NCI-H1694 (cell line): ENCODE measurements around the gene PRKAG1.

Experiments used
- DNase-seq: peaks from one replicate; lab custom pipeline; 2025; lab: John Stamatoyannopoulos, UW

PRKAG1 gene

DNA sequence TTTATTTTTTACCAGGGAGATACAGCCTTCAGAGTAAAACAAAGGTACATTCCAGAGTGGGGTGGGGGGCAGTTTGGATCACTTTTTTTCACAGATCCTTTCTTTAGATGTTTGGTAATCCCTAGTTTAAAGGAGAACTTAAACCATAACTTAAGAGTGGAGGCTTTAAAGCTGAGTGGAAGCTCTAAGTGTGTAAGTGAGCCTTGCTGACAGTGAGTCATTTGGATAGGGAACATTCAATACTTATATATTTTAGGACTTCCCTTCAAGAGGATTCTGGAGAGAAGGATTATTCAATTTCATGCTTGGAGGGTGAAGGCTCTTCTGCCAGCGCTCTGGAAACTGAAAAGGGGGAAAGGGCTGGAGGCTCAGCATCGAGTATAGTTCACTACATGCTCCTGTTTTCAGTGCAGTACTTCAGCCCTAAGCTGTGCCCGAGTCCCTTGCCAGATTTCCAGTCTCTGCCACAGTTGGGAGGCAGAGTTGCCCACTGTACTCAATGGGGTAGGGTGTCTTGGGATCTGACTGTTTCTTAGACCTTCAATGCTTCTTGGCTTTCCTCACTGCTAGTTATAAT, 8.4 kb downstream of the PRKAG1 start:
- no peak for DNase-seq

DNA sequence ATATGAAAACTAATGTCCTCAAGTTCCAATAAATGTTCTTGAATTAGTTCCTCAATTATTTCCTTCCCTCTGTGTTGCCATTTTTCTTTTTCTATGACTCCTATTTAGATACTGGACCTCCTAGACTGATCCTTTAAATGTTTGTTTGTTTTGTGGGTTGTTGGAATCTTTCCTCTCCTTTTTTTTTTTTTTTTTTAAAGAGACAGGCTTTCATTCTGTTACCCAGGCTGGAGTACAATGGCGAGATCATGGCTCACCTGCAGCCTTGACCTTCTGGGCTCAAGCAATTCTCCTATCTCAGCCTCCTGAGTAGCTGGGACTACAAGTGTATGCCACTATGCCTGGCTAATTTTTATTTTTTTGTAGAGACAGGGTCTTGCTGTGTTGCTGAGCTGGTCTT, 9.6 kb downstream of the PRKAG1 start:
- DNase-seq: no peak

DNA sequence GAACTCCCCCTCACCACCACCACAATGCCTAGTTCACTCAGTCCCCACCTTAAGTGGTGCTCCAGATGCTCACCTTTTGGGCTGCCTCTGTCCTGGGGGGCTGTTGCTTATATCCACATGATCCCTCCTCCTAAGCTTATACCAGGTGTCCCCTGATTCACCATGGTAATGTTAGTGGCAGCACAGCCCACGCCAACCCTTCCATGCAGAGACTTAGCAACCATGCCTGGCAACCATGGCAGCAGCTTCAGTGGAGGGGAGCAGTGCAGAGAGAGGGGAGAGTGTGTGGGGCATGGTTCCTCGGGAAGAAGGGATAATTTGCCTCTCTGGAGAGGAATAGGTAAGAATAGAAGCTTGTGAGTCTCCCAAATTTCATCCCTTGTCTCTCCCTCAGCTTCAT, 18.2 kb downstream of the PRKAG1 start:
- no peak for DNase-seq

DNA sequence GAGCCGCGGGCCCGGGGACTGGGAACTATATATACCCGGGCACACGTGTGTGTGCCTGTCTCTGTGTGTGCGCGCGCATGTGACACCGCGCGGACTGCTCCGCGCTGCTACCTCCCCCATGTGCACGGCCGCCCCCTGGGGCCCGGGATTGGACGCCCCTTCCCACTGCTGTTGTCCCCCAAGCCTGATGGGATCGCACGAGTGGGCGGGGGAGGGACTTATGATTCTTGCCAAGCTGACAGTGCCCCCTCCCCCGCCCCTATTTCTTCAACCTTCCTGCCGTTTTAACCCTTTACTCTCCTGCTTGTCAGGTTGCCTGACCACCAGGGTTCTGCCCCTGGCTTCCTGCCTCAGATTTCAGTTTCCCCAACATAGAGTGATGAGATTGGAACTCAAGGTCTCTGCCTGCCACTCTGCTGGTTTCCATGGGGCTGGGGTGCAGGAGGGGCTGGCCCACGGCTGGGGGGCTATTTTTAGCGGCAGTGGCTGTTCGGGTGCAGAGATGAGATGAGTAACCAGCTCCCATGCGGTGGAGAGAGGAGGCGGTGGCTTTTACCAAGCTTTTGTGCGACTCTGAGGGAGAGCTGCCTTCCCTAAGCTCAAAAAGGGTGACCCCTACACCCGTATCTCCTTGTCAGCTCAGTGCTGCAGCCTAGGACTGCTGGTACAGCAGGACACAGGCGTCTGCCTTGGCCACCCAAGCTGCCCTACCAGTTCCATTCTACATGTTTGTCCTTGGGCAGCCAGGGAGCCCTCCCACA, 19.0 kb downstream of the PRKAG1 start, which contains the start of gene DDN:
Gene DDN (minus strand): TSS at position 5 of the 761 bp plus-strand sequence. CDS start 88 bp downstream, outside the sequence.
- peak; percentile 82 for DNase-seq

DNA sequence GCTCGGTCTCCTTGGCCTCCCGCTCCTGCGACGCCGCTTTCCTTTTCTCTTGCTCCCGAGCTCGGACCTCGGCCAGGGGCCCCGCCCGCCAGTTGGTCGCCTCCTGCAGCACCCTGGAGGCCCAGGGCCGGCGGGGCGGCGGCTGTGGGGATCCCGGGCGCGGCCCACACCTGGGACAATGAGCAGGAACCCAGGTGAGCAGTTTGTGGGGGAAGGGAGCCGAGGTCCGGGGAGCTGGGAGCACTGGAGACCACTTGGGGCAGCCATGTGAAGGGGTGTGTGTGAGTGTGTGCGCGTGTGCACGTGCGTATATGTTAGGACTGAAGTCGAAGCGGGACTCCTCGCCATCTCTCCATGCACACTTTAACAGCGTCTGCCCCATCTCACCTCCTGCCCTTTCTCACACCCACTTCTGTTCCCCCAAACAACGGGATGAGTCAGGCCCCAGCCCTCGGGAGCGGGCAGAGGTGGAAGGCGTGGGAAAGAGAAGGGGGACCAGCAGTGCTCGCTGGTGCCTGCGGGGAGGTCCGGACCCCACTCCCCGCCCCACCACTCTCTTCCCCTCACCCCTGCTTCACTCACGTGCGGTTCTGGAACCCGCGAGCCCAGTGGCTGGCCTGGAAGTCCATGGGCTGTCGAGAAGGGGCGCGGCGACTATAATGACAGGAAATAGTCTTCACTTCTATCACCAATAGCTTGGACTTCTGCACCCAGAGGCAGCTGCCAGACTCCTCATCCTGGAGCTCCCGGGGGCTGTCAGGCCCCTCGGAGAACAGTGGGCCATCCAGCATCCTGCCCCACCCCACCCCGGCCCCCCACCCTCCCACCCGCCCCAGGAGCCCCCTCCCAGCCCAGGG, 19.9 kb downstream of the PRKAG1 start:
- no peak for DNase-seq

DNA sequence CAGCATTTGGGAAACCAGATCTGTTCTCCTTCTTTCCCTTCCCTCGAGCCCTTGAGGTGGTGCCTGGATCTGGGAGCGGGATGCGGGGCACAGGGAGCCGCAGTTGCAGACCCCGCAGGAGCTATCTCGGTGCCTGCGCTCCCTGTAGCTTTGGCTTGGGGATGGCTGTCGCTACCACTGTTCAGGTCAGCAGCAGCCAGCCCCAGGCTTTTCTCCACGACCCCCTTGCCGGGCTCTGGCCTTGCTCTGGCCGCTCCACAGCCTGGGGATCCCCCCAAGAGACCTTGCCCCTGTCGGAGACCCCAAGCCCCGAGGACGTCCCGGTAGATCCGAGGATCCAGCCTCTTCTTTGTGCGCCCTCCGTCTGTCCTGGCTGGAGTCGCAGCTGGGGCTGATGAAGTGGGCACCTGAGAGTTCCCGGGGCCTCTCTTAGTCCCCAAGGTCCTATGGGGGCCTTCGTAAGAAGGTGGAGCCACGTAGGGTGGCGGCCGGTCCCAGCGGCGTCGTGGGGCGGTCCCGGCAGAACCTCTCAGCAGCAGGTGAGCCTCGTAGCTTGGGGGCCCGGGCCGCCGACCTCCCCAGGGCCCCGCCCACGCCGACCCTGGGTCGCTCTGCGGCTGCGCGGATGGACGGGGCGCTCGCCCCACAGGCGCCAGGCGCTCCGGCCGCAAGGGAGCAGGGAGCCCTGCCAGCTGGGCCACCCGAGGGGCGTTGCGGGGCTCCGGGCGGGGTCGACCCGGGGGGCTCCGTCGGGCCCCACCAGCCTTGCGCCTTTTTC, 20.7 kb downstream of the PRKAG1 start:
- DNase-seq: no peak

DNA sequence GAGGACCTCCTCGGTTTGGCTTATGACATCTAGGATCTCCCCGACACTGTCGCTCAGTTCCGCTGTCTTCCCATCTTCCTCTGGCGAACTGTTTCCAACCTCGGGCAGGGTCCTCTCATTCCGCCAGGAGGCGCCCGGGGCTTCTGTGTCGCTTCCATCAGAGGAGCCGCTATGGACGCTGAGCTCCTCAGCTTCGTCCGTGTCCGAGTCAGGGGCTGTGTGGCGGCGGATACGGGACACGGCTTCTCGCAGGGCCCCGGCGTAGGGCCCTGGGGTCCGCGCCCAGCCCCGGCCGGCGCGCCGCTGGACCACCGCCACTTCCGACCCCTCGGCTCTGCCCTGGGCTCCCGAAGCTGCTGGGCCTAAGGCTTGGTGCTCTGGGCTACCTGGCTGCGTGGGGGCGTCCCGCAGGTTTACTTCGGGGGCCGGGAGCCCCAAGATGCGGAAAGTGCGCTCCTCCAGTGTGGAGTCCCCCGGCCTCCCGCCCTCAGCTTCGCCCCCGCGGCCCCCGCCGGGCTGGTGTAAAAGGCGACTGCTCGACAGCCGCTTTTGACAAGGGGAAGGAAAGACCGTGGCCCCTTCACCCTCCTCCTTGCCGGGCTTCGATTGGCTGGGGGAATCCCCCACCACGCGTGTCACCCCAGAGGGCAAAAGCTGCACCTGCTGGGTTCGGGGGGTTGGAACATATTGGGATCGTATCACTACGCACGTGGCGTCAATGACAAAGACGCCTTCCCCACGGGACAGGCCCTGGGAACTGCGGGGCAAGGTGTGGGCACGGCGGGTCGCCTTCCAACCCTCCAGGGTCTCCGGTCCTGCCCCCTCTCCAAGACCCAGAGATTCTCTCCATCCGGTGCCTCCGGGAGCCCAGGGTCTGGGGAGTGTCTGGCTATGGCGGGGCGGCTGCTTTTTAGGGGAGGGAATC, 21.5 kb downstream of the PRKAG1 start:
- DNase-seq: peak; percentile 50

DNA sequence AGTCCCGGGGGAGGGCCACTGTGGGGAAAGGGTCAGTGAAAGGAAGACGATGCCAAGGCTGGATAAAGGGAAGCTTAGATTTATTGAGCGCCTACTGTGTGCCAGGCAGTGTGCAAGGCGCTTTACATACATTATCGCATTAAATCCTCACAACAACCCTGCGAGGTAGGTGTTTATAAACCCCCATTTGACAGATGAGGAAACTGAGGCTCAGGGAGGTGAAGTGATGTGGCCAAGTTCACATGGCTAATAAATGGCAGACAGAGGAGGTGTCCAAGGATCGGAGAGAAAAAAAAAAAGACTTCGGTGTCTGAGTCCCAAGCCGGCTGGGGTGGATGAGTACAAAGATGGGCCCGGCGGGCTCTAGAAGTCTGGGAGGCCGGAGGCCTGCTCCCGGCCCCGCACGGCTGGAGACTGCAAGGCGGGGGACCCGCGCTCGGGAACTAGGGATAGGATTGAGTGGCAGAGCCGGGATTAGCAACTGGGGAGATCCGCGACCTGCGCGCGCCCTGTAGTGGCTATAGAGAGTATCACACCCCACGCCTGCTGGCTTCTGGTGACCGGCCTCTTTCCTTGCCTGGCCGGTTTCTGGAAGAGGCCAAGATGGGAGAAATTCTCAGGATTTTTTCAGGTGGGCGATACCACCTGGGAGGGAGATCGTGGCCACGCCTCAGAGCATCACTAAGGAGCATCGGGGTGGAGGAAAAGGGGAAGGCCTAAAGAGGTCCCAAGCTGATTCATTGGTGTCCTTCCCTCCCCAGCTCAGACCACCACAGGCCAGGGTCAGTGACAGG, 23.3 kb downstream of the PRKAG1 start:
- DNase-seq: peak; percentile 70

DNA sequence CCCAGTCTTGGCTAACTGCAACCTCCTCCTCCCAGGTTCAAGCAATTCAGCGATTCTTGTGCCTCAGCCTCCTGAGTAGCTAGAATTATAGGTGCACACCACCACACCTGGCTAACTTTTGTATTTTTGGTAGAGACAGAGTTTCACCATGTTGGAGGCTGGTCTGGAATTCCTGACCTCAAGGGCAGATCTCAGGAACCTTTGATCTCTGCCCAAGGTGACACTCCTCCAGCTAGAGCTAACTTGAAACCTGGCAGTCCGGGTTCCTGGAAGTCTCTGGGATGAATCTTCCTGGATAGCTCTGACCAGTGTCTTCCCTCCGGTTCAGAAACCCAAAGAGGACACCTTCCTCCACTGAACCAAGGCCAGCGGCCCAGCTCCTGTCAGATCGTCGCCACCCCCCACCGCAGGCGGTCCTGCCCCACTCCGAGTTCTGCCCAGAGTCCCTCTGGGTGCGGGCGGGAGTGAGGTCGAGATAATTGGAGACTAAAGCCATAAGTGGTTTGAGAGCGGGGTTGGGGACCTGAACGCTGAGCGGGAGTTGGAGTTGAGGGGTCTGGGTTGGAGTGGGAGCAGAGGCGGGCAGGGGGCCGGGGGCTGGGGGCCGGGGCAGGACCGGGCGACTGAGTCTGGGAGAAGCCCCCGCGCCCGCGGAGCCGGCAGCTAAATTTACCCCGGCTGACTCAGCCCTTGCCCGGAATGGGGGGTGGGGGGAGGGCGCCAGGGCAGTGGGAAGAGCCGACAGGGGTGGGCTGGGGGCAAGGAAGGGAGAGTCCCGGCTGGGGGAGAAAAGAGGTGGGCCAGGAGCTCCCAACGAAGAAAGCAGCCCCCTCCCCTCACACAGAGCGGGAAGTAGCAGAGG, 24.1 kb downstream of the PRKAG1 start:
- DNase-seq: no peak

DNA sequence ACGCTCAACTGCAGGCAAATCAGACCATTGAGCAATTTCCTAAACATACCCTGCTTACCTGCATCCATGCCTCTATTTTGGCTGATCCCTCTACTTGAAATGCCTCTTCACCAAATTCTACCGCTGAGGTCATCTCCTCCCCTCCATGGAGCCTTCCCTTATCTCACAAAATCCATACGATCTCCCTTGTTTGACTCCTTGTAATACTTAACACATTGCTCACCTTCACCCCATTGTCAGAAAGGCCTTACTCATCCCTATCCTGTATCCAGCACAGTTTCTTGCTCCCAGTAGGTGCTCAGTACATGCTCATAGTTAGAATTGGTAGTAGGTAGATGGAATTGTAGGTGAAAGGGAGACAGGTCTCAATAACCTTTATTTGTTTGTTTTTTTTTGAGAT, 24.8 kb downstream of the PRKAG1 start:
- DNase-seq: no peak

DNA sequence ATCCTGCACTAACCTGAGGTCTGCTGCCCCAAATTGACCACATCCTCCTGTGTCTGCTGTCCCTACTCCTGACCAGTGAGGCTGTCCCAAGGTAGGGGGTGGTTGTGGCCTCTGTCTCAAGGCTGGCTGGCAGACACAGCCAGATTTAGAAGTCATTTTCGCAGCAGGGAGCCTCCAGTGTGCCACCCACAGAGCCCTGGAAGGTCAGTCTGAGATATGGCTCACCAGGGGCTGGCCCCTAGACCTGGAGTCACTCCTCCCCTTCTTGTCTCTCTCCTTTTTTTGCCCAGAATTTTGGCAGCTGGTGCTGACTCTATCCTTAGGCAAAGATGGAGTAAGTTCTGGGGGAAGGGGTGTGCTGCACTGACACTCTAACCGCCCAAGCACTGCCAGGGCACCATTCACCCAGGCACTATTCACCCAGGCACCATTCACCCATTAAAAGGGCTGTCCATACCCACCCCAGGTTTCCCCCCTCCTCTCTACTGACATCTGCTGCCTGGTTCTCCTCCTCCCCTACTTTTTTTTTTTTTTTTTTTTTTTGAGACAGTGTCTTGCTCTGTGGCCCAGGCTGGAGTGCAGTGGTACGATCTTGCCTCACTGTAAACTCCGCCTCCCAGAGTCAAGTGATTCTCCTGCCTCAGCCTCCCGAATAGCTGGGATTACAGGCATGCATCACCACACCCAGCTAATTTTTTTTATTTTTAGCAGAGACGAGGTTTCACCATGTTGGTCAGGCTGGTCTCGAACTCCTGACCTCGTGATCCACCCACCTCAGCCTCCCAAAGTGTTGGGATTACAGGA, 27.1 kb downstream of the PRKAG1 start:
- no peak for DNase-seq

DNA sequence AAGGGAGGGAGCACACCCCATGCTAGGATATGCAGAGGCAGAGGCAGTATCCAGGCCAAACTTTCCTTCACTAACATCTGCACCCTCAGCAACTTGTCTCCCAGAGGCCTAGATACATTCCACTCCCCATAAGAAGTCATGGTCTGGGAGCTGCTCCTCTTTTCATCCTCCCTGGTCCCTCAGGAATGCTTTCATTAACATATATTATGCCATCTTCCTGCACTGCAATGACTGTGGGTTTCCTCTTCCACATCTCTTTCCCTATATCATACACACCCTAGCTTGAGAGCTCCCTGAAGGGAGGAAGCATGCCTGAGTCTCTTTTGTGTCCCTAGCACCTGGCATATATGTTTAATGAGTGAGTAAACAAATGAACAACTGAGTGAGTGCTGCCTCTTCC, 28.0 kb downstream of the PRKAG1 start:
- no peak for DNase-seq

DNA sequence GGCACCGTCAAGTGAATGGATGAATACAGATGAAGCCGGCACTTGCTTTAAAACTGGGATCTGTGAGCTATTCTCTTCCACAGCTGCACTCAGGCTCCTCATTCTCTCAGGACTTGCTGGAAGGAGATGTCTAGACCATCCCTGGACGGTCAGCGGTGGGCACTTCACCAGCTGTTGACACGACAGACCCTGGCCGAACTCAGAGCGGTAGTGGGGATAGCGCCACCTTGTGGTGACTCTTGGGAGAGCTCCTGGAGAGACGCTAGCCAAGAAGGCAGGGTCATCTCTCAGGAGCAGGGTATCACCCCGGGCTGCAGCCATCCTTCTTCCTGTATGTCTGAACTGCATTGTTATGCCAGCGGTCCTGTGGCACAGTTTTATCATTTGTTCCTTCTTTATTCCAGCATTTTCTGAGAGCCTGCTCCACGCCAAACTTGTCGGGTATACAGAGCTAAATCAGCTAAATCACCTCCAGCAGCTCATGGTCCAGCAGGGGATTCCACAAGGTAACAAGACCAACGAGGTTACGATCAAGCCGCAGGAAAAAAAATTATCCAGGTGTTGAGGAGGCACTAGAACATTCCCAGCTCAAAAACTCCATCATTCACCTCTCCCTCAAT, 30.4 kb downstream of the PRKAG1 start:
- DNase-seq: no peak

DNA sequence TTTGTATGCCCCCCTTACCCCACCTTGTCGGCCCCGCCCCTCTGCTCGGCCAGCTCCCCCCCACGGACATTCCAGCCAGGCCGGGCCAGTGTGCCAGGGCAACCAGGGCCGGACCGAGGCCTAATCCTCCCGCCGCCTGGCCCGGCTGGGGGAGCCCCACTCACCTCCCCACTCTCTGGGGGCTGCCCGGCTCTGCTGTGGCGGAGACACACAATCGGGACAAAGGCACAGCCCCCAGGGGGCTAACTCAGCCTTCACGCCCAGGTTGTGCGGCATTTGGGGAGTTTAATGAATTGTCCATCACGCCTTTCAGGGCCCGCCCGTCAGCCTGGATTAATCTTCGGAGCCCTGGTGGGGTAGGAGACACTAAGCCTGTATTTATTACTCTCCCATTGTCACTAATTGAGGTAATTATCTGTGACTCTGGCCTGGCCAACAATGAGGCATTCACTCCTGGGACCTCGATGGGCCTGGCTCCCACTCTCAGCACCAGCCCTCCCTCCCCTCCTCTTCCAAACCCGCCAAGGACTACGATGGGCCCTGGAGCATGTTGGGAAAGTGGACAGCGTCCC, 31.8 kb downstream of the PRKAG1 start:
- DNase-seq: no peak

DNA sequence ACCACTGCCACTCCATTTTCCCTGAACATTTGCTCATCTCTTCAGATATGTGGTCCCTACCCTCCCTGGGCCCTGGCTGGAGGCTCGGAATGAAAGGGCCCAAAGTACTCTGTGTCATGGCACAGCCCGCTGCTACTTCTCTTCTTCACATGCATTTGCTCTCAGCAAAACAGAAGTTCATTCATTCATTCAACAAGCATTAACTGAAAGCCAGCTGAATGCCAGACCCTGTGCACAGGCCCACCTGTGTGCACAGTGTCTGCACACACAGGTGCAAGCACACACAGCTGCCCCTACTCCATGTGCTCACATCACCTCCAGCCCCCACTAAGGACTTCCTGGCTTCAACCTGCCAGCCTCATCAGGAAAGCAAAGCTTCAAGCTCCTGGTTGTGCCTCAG, 32.7 kb downstream of the PRKAG1 start:
- DNase-seq: no peak

DNA sequence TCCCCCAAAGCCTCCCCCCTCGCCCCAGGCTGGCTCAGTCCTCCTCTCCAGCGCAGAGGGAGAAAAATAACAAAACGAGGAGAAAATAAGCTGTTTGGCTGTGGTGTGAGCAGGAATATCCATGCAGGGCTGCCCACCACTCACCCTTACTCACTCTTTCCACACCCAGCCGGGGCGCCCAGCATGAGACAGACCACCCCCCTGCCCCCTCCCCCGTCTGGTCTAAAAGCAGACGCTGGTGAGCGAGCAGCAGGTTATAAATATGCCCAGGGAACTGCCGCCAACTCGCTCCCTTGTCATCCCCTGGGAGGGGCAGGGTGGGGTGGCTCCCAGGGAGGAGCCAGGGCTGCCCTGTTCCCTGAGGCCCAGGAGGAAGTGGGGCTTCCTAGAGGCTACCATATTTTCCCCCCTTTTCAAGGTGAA, 33.1 kb downstream of the PRKAG1 start:
- no peak for DNase-seq

DNA sequence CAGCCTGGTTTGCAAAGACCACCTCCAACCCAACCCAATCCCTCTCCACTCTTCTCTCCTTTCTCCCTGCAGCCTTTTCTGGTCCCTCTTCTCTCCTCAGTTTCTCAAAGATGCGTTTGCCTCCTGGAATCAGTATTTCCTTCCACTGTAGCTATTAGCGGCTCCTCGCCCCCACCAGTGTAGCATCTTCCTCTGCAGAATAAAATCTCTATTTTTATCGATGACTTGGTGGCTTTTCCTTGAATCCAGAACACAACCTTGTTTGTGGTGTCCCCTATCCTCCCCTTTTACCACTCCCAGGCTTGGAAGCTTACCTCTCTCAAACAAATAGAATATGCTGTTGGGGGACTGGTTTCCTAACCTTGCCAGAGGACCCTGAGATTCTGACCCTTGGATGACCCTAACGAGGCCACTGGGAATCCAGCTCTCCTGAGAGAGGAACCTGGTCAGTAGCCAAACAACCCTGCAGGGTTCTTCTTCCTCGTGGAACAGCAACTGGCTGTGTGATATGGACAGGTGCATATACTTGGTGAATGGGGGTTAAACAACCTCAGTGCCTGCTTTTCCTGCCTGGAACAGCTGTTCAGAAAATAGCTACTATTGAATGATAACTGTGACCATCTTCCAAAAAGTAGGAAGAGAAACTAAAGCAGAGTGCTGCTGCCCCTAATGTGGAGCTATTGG, 36.0 kb downstream of the PRKAG1 start:
- no peak for DNase-seq
